ENCODE data around the gene KLHL35.

Gene KLHL35

DNA sequence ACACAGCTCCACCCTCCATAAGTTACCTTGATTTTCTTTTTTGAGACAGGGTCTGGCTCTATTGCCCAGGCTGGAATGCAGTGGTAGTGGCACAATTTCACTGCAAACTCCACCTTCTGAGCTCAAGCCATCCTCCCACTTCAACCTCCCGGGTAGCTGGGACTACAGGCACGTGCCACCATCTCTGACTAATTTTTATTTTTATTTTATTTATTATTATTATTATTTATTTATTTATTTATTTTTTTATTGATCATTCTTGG lies 24.1 kb downstream of the KLHL35 start:
- TF ChIP-seq, protein P1, sequence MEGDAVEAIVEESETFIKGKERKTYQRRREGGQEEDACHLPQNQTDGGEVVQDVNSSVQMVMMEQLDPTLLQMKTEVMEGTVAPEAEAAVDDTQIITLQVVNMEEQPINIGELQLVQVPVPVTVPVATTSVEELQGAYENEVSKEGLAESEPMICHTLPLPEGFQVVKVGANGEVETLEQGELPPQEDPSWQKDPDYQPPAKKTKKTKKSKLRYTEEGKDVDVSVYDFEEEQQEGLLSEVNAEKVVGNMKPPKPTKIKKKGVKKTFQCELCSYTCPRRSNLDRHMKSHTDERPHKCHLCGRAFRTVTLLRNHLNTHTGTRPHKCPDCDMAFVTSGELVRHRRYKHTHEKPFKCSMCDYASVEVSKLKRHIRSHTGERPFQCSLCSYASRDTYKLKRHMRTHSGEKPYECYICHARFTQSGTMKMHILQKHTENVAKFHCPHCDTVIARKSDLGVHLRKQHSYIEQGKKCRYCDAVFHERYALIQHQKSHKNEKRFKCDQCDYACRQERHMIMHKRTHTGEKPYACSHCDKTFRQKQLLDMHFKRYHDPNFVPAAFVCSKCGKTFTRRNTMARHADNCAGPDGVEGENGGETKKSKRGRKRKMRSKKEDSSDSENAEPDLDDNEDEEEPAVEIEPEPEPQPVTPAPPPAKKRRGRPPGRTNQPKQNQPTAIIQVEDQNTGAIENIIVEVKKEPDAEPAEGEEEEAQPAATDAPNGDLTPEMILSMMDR (IDR thresholded peaks at IDR 0.05): no peak

DNA sequence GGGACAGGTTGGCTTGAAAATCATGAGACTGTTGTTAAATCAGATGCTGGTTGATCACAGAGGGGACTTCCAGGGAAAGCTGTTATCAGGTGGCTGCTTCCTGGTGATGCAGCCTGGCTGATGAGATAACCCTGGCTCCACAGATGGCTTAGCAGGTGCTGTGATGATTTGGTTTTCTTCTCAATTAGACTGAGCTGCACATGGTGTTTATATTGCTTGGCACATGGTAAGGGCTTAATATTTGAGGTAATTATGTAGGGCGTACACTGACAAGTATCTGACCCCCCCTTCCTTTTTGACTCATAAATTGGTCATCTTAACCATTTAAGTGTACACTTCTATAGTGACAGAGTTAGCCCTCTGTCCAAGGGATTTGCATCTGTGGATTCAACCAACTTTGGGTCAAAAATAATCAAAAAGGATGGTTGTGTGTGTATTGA lies 26.6 kb downstream of the KLHL35 start:
- TF ChIP-seq, protein P1 (IDR thresholded peaks at IDR 0.05): no peak

DNA sequence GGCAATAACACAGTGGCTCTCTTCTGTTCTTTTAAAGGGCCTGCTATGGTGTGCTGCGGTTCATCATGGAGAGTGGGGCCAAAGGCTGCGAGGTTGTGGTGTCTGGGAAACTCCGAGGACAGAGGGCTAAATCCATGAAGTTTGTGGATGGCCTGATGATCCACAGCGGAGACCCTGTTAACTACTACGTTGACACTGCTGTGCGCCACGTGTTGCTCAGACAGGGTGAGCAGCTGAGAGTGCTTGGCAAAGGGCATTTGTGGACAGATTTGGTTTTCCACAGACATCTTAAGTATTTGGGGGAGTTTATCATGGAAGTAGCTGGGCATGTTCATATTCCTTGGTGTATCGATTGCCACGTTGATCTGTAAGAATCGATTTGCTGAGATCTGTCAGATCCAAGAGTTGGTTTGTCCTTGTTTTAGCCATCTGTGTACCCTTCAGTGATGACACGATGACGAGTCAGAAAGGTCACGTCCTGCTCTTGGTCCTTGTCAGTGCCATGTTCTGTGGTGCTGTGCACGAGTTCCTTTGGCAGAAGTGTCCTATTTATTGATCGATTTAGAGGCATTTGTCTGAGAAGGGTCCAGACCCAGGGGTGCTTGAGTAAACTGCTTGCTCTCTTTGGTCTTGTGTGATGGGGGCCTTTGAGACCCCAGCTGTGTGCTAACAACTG lies 28.9 kb downstream of the KLHL35 start:
- TF ChIP-seq, protein P1 (IDR thresholded peaks at IDR 0.05): no peak

DNA sequence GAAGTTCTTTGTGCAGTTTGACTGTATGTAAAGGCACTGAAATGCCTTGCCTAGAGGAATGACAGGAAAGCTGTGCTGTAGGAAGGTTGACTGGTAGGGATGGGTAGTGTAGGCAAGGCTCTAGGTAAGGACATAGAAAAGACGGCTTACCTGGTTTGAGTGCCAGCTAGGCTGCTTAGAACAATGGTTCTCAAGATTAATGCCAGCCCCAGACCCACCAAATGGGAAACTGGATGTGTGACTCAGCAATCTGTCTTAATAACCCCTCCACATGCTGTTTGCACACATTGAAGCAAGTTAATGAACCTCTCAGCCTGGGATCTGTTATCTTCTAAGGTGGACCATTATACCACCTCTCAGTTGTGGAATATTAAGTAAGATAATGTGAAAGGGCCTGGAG lies 30.0 kb downstream of the KLHL35 start:
- TF ChIP-seq, protein P1 (IDR thresholded peaks at IDR 0.05): no peak

DNA sequence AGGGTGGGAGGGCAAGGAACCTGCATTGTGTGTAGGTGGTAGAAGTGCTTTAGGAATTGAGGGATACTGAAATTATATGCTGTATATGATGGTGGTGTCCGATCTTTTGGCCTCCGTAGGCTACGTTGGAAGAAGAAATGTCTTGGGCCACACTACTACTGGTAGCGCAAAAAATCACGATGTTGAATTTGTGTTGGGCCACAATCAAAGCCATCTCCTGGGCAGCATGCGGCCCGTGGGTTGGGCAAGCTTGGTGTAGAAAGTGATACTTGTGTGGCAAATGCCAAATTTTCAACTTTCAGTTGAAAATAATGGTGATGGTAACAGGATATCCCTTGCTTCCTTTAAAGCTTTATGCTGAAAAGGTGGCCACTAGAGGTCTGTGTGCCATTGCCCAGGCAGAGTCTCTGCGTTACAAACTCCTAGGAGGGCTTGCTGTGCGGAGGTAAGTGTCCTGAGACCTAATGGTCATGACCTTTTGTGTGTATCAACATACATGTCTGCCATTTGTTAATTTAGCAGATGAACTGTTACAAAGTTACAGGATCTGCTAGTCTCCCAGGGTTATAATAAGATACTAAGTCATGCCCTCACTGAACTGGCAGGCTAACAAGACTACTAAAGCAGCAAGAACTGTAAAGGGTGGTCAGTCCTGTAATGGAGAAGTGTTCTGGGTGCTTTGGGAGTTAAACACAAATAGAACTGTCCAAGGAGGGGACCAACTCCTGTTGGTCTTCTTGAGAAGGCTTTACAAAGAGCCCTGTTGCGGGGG lies 30.8 kb downstream of the KLHL35 start:
- TF ChIP-seq, protein P1 (IDR thresholded peaks at IDR 0.05): no peak

DNA sequence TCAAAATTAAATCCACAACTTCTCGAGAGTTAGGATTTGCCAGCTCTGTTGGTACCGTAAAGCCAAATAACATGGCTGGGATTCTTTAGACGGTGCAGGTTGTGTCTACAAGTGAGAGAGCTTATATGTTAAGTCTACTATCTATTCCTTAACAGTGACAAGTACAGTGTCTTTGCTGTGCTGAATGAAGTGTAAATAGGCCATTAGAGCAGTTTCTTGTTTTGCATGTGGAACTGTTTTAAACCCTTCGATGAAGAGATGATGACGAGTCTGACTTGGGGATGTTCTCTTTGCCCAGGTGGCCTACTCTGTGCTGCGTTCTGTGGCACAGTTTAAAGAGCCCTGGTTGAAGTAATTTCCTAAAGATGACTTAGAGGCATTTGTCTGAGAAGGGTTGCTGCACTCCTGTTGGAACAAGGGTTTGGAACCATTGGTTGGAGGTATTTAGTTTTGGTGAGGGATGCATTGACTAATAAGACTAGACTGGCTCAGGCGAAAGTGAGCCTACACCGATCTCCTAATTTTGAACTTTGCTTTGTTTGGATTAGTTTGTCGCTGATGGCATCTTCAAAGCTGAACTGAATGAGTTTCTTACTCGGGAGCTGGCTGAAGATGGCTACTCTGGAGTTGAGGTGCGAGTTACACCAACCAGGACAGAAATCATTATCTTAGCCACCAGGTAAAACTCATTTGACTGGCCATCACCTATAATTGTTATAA lies 32.7 kb downstream of the KLHL35 start:
- TF ChIP-seq, protein P1 (IDR thresholded peaks at IDR 0.05): no peak

DNA sequence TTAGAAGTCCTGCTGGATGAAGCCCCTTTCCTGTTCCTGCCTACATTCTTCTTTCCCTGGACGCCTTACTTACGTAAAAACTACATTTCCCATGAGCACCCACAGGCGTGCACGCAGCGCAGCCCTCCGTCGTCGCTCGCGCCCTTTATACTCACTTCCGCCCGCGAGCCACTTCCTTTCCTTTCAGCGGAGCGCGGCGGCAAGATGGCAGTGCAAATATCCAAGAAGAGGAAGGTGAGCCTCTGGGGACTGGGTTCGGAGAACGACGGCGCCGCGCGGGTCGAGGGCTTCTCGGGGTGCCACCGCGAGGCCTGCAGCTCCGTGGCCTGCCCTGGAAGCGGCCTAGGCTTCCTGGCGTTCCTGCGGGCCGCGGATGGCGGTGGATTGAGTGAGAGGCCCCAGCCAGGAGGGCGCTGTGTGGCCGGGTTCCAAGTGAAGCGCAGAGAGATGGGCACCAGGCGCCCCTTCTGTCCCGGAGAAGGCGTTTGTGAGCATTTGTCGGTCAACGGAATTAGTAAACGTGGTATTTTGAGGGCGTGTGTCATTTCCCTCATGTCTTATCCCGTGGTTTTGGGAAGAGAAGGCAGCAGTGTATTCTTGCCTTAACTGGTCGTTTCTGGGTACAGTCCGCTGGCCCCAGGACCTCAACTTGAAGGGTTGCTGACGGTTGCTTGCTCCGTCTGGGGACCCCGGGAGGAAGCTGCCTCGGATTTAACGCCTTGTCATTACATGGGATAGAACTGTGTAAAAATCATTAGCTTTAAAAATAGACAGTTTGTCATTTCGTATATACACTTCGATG lies 33.5 kb downstream of the KLHL35 start, which contains the start of gene RPS3:
Gene RPS3 (plus strand): TSS at position 175 of the 802 bp plus-strand sequence. CDS start 30 bp downstream, at position 205.
- TF ChIP-seq, protein P1 (IDR thresholded peaks at IDR 0.05): no peak
